NCI-H2081 (cell line): ENCODE results near the gene PCDHGA3.
"Not testable (repeated sequence)": the region's sequence is repeated elsewhere in the genome, so short reads cannot be mapped to it uniquely, and the experiment has no call there.

ENCODE experiments used
- DNase-seq, 2 experiments: peaks; one replicate each; lab custom pipeline; 2025; lab: John Stamatoyannopoulos, UW

PCDHGA3 gene

DNA sequence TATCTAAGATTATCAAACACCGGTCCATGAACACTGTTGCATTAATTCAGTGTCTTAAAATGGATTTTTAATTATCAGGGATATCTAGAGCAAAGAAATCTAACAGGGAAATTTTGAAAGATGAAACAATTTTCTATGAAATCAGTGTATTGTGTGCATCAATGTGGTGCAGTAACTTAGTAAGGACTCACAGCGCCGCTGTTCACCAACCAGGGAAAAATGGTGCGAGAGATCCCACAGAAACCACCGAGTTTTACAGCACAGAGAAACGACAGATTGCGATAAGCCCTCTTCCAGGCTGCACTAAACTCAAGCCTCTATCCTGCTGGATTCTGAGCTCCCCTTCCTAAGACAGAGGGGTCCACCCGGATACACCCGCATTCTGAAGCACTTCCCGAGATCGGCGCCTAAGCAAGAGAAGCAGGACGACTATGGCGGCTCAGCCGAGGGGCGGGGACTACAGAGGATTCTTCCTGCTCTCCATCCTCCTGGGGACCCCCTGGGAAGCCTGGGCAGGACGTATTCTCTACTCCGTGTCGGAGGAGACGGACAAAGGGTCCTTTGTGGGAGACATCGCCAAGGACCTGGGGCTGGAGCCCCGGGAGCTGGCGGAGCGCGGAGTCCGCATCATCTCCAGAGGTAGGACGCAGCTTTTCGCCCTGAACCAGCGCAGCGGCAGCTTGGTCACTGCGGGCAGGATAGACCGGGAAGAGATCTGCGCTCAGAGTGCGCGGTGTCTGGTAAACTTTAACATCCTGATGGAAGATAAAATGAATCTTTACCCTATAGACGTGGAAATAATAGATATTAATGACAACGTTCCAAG, 39.1 kb downstream of the PCDHGA3 start, which contains the start of gene PCDHGA7:
TSS of gene PCDHGA7 (plus strand) at position 274 of the 826 bp plus-strand sequence. CDS start at position 432, 158 bp downstream.
- DNase-seq: no peak

DNA sequence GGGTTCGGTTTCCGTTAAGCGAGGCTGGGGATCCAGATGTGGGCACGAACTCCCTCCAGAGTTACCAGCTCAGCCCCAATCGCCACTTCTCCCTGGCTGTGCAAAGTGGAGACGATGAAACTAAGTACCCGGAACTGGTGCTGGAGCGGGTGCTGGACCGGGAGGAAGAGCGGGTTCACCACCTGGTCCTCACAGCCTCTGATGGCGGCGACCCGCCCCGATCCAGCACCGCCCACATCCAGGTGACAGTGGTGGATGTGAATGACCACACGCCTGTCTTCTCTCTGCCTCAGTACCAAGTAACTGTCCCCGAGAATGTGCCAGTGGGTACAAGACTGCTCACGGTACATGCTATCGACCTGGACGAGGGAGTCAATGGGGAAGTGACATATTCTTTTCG, 39.7 kb downstream of the PCDHGA3 start:
- DNase-seq: no peak

DNA sequence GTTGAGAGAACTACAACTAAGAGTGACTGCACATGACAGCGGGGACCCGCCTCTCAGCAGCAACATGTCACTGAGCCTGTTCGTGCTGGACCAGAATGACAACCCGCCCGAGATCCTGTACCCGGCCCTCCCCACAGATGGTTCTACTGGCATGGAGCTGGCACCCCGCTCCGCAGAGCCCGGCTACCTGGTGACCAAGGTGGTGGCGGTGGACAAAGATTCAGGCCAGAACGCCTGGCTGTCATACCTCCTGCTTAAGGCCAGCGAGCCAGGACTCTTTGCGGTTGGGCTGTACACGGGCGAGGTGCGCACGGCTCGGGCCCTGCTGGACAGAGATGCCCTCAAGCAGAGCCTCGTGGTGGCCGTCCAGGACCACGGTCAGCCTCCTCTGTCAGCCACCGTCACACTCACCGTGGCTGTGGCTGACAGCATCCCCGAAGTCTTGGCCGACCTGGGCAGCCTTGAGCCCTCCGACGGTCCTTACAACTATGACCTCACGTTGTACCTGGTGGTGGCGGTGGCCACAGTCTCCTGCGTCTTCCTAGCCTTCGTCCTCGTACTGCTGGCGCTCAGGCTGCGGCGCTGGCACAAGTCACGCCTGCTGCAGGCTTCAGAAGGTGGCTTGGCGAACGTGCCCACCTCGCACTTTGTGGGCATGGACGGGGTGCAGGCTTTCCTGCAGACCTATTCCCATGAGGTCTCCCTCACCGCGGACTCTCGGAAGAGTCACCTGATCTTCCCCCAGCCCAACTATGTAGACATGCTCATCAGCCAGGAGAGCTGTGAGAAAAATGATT, 41.0 kb downstream of the PCDHGA3 start:
- no peak for DNase-seq

DNA sequence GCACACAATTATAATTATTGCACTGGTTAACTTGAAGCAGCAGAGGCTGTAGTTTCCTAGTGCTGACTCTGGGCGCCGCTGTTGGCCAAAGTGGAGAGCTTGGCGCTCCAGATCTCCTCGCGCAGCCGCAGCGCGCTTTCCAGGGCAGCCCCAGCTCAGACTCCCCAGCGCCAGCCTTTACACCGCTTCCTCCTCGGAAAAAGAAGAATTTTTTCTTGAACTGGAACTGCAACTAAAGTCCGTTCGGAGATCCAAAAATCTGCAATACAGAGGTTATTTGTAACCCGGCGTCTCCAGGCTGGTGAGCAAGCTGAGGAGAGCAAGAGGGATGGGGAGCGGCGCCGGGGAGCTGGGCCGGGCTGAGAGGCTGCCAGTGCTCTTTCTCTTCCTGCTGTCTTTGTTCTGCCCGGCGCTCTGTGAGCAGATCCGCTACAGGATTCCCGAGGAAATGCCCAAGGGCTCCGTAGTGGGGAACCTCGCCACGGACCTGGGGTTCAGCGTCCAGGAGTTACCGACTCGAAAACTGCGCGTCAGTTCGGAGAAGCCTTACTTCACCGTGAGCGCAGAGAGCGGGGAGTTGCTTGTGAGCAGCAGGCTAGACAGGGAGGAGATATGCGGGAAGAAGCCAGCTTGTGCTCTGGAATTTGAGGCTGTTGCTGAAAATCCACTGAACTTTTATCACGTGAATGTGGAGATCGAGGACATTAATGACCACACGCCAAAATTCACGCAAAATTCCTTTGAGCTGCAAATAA, 44.1 kb downstream of the PCDHGA3 start, which contains the start of gene PCDHGB4:
TSS of gene PCDHGB4 (plus strand) at position 142 of the 755 bp plus-strand sequence. CDS start at position 329, 187 bp downstream.
- DNase-seq: not testable (repeated sequence)

DNA sequence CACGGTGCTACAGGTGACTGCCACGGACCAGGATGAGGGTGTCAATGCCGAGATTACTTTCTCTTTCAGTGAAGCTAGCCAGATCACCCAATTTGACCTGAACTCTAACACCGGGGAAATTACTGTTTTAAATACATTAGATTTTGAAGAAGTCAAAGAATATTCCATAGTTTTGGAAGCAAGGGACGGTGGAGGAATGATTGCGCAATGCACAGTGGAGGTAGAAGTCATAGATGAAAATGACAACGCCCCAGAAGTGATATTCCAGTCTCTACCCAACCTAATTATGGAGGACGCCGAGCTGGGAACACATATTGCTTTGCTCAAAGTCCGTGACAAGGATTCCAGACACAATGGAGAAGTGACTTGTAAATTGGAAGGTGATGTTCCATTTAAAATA, 45.0 kb downstream of the PCDHGA3 start:
- no peak for DNase-seq

DNA sequence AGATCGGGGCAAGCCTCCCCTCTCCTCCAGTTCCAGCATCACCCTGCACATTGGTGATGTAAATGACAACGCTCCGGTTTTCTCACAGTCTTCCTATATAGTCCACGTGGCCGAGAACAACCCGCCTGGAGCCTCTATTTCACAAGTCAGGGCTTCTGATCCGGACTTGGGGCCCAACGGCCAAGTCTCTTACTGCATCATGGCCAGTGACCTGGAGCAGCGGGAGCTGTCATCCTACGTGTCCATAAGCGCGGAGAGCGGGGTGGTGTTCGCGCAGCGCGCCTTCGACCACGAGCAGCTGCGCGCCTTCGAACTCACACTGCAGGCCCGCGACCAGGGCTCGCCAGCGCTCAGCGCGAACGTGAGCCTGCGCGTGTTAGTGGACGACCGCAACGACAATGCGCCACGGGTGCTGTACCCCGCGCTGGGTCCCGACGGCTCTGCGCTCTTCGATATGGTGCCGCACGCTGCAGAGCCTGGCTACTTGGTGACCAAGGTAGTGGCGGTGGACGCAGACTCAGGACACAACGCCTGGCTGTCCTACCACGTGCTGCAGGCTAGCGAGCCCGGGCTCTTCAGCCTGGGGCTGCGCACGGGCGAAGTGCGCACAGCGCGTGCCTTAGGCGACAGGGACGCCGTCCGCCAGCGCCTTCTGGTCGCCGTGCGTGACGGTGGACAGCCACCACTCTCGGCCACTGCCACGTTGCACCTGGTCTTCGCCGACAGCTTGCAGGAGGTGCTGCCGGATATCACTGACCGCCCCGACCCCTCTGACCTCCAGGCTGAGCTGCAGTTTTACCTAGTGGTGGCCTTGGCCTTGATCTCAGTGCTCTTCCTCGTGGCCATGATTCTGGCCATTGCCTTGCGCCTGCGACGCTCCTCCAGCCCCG, 45.8 kb downstream of the PCDHGA3 start:
- DNase-seq: no peak

DNA sequence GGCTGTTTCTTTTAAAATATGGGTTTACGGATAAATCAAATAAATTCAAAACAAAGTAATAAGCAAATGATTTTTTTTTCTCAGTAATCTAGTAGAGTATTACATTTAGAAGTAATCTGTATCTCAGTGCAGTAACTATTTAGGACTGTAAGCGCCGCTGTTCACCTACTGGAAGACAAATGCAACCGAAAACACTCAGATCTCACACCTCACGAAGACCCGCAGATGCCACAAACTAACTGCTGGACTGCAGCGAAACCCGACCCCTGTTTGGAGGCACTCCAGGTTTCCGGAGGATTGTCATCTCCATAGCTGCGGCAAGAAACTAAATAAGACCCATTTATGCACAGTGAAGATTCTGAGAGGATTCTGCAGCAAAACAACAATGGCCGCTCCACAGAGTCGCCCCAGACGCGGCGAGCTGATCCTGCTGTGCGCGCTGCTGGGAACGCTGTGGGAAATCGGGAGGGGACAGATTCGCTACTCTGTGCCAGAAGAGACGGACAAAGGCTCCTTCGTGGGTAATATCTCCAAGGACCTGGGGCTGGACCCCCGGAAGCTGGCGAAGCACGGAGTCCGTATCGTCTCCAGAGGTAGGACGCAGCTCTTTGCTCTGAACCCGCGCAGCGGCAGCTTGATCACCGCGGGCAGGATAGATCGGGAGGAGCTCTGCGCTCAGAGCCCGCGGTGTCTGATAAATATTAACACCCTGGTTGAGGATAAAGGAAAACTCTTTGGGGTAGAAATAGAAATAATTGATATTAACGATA, 49.0 kb downstream of the PCDHGA3 start, which contains the start of gene PCDHGA8:
TSS of gene PCDHGA8 (plus strand) at position 205 of the 770 bp plus-strand sequence. CDS start at position 386, 181 bp downstream.
- no peak for DNase-seq

DNA sequence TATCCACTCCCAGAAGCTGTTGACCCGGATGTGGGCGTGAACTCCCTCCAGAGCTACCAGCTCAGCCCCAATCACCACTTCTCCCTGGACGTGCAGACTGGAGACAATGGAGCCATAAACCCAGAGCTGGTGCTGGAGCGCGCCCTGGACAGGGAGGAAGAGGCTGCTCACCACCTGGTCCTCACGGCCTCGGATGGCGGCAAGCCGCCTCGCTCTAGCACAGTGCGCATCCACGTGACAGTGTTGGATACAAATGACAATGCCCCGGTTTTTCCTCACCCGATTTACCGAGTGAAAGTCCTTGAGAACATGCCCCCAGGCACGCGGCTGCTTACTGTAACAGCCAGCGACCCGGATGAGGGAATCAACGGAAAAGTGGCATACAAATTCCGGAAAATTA, 49.6 kb downstream of the PCDHGA3 start:
- no peak for DNase-seq

DNA sequence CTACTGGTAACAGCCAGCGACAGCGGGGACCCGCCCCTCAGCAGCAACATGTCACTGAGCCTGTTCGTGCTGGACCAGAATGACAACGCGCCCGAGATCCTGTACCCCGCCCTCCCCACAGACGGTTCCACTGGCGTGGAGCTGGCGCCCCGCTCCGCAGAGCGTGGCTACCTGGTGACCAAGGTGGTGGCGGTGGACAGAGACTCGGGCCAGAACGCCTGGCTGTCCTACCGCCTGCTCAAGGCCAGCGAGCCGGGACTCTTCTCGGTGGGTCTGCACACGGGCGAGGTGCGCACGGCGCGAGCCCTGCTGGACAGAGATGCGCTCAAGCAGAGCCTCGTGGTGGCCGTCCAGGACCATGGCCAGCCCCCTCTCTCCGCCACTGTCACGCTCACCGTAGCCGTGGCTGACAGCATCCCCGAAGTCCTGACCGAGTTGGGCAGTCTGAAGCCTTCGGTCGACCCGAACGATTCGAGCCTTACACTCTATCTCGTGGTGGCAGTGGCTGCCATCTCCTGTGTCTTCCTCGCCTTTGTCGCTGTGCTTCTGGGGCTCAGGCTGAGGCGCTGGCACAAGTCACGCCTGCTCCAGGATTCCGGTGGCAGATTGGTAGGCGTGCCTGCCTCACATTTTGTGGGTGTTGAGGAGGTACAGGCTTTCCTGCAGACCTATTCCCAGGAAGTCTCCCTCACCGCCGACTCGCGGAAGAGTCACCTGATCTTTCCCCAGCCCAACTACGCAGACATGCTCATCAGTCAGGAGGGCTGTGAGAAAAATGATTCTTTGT, 51.0 kb downstream of the PCDHGA3 start:
- not testable (repeated sequence) for DNase-seq
